Measurements from ENCODE around the gene BCR.

DNA sequence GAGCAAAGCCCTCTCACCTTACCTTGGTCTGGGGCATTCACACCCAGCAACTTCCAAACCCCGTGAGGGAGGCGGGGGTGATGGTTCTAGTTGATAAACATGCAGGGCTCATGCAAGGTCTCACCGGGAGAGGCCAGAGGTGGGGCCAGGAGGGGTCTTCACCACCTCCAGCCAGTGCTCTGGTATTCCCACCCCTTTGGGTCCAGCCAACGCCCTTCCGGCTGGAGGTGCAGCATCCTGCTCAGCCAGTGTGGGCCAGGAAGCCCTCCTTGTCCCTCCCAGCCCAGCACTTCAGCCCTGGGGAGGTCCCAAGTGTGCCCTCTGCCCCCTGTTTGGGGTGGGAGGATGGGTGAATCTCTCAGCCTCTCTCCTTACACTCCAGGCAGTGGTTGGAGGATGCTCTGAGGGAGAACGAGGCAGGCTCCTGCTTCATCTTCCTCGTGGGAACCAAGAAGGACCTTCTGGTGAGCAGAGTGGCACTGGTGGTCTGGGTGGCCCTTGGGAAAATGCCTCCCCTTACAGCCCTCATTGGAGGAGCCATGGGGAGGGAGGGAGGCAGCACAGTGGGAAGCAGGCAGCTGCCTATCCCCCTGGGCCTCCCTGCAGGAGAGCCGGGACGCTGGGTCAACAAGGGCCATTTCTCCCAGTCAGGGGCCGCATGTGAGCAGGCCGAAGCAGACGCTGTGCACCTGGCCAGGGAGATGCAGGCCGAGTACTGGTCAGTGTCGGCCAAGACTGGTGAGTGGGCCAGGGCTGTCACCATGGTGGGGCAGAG is 21.6 kb upstream of the BCR start:
- TF ChIP-seq, protein P1, sequence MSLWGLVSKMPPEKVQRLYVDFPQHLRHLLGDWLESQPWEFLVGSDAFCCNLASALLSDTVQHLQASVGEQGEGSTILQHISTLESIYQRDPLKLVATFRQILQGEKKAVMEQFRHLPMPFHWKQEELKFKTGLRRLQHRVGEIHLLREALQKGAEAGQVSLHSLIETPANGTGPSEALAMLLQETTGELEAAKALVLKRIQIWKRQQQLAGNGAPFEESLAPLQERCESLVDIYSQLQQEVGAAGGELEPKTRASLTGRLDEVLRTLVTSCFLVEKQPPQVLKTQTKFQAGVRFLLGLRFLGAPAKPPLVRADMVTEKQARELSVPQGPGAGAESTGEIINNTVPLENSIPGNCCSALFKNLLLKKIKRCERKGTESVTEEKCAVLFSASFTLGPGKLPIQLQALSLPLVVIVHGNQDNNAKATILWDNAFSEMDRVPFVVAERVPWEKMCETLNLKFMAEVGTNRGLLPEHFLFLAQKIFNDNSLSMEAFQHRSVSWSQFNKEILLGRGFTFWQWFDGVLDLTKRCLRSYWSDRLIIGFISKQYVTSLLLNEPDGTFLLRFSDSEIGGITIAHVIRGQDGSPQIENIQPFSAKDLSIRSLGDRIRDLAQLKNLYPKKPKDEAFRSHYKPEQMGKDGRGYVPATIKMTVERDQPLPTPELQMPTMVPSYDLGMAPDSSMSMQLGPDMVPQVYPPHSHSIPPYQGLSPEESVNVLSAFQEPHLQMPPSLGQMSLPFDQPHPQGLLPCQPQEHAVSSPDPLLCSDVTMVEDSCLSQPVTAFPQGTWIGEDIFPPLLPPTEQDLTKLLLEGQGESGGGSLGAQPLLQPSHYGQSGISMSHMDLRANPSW (CRISPR knock-in tag; conservative IDR thresholded peaks at IDR 0.05; ENCODE audit: low read depth) = no peak
- no peak for TF ChIP-seq TP53 (CRISPR knock-in tag; IDR thresholded peaks at IDR 0.05)
- TF ChIP-seq, protein P2, sequence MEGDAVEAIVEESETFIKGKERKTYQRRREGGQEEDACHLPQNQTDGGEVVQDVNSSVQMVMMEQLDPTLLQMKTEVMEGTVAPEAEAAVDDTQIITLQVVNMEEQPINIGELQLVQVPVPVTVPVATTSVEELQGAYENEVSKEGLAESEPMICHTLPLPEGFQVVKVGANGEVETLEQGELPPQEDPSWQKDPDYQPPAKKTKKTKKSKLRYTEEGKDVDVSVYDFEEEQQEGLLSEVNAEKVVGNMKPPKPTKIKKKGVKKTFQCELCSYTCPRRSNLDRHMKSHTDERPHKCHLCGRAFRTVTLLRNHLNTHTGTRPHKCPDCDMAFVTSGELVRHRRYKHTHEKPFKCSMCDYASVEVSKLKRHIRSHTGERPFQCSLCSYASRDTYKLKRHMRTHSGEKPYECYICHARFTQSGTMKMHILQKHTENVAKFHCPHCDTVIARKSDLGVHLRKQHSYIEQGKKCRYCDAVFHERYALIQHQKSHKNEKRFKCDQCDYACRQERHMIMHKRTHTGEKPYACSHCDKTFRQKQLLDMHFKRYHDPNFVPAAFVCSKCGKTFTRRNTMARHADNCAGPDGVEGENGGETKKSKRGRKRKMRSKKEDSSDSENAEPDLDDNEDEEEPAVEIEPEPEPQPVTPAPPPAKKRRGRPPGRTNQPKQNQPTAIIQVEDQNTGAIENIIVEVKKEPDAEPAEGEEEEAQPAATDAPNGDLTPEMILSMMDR (IDR thresholded peaks at IDR 0.05) = no peak
- no peak for TF ChIP-seq JUN (CRISPR knock-in tag; IDR thresholded peaks at IDR 0.05)
- TF ChIP-seq PRRX2 (CRISPR knock-in tag; IDR thresholded peaks at IDR 0.05) = no peak
- TF ChIP-seq, protein P3, sequence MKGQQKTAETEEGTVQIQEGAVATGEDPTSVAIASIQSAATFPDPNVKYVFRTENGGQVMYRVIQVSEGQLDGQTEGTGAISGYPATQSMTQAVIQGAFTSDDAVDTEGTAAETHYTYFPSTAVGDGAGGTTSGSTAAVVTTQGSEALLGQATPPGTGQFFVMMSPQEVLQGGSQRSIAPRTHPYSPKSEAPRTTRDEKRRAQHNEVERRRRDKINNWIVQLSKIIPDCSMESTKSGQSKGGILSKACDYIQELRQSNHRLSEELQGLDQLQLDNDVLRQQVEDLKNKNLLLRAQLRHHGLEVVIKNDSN (CRISPR knock-in tag; IDR thresholded peaks at IDR 0.05) = no peak
- TF ChIP-seq, protein P4, sequence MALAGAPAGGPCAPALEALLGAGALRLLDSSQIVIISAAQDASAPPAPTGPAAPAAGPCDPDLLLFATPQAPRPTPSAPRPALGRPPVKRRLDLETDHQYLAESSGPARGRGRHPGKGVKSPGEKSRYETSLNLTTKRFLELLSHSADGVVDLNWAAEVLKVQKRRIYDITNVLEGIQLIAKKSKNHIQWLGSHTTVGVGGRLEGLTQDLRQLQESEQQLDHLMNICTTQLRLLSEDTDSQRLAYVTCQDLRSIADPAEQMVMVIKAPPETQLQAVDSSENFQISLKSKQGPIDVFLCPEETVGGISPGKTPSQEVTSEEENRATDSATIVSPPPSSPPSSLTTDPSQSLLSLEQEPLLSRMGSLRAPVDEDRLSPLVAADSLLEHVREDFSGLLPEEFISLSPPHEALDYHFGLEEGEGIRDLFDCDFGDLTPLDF (CRISPR knock-in tag; IDR thresholded peaks at IDR 0.05) = no peak

Data from WTC11 (cell line).